Thoracic aorta (tissue), 2 donors: ENCODE results near the gene LPIN1. TPM values are rescaled to one million over a fixed set of nuclear protein-coding genes. Genes with fewer than 3 reads are reported as not detected.
"Not testable (repeated sequence)": the region's sequence is repeated elsewhere in the genome, so short reads cannot be mapped to it uniquely, and the experiment has no call there.

Experiments used
- ATAC-seq: fragments of 150-250 bp; one replicate; pipeline ENCODE4 v1.8.0; 2017; ENCODE audit warnings: low read depth; ENCODE audit not compliant: insufficient number of reproducible peaks, low FRiP score
- DNase-seq: peaks from one replicate; pipeline ENCODE4 v3.0.0-alpha.2; 2020; ENCODE audit warnings: low spot score
- H3K27ac ChIP-seq, 2 donors: fragments of 200-600 bp; sonication (generic); 1 replicate in 1 of 2; 2 replicates in 1 of 2; pipeline ENCODE4 v1.5.1; 2016; ENCODE audit warnings: mild to moderate bottlenecking in 2 of 2, moderate library complexity in 2 of 2
- H3K27me3 ChIP-seq: fragments of 200-600 bp; sonication (generic); replicated peaks from 2 replicates; pipeline ENCODE4 v1.6.0; 2016; ENCODE audit warnings: mild to moderate bottlenecking; ENCODE audit not compliant: insufficient read depth
- H3K36me3 ChIP-seq: fragments of 200-600 bp; sonication (generic); one replicate; pipeline ENCODE4 v1.5.1; 2016
- H3K4me1 ChIP-seq, 2 donors: fragments of 200-600 bp; sonication (generic); 1 replicate in 1 of 2; 2 replicates in 1 of 2; pipeline versions ENCODE4 v1.5.1 to v1.6.0; 2016; ENCODE audit warnings: low read depth in 2 of 2, mild to moderate bottlenecking in 1 of 2; ENCODE audit not compliant: control insufficient read depth in 1 of 2
- H3K4me3 ChIP-seq: fragments of 200-600 bp; sonication (generic); 2 replicates; pipeline ENCODE4 v1.5.1; 2016; ENCODE audit warnings: mild to moderate bottlenecking
- H3K9me3 ChIP-seq: fragments of 200-600 bp; sonication (generic); 2 replicates; pipeline ENCODE4 v1.5.1; 2016
- total RNA-seq, 2 donors: library from RNA; depleted of rRNA; stranded (reverse); fragments of >200 nt; gene quantifications; one replicate each; pipeline versions ENCODE4 v1.1.0 to v1.2.3, GENCODE V29; 2016
- TF ChIP-seq, protein P1 (sequence below): fragments of 200-600 bp; sonication (generic); IDR thresholded peaks from one replicate; pipeline ENCODE4 v1.5.1; 2019; ENCODE audit warnings: antibody characterized with exemption

The LPIN1 gene
- total RNA-seq, 2 donors from 2014 or later: 24.5 to 55.8 TPM

DNA sequence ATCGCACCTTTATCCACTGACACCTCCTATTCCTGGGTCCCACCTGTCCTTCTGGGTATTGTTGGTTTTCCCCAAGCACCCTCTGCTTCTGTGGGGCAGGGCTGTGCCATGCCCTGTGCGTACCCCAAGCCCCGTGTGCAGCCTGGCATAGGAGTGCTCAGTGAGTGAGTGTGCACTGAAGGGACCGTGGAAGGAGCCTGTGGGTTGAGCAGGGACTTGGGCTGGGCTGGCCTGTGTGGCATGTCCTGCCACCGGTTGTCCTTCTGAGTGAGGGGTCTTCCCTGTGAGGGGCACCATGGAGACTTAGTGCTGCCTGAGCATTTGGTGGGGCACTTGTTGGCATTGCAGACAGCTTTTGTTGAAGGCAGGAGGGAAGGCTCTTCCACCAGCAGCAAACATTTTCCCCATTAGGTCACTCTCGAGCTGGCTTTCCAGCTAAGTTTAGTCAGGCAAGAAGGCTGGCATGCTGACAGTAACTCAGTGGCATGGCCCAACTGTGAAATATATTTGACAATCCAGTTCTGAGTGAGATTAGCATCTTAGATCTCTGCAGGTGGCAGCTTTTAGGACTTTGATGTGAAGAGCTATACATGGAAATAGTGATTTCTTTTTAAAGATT lies 64.7 kb downstream of the LPIN1 start:
- Histone ChIP-seq H3K27ac (peak overlapping the region in 1 of 2 donors; percentile 15), H3K36me3 (peaks cover 20% of the 10 kb centered on the region), H3K4me1 (peaks cover 4 to 30% of the 10 kb centered on the region in 2 donors), H3K4me3 (no peak overlapping the region), H3K9me3 (no peaks in the 10 kb centered on the region), H3K27me3 (no peaks in the 10 kb centered on the region)
- ATAC-seq (peak; percentile 35), DNase-seq (no peak)
- TF ChIP-seq, protein P1, sequence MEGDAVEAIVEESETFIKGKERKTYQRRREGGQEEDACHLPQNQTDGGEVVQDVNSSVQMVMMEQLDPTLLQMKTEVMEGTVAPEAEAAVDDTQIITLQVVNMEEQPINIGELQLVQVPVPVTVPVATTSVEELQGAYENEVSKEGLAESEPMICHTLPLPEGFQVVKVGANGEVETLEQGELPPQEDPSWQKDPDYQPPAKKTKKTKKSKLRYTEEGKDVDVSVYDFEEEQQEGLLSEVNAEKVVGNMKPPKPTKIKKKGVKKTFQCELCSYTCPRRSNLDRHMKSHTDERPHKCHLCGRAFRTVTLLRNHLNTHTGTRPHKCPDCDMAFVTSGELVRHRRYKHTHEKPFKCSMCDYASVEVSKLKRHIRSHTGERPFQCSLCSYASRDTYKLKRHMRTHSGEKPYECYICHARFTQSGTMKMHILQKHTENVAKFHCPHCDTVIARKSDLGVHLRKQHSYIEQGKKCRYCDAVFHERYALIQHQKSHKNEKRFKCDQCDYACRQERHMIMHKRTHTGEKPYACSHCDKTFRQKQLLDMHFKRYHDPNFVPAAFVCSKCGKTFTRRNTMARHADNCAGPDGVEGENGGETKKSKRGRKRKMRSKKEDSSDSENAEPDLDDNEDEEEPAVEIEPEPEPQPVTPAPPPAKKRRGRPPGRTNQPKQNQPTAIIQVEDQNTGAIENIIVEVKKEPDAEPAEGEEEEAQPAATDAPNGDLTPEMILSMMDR: no peak

- H3K4me3 ChIP-seq: no peak overlapping the region
- no peaks in the 10 kb centered on the region for H3K9me3 ChIP-seq
- TF ChIP-seq, protein P1: no peak
- H3K27me3 ChIP-seq: no peaks in the 10 kb centered on the region
- no peak for ATAC-seq
- H3K36me3 ChIP-seq: peaks cover 18% of the 10 kb centered on the region
- H3K4me1 ChIP-seq: peaks cover 4 to 21% of the 10 kb centered on the region in 2 donors
- no peak for DNase-seq
- H3K27ac ChIP-seq: no peak overlapping the region
Observed at GRCh38 chr2:11812466-11813248, 66.2 kb downstream of the LPIN1 start.

GRCh38 chr2:11813345-11813744 lies 66.9 kb downstream of the LPIN1 start:
- not testable (repeated sequence) for DNase-seq, H3K4me3 ChIP-seq, H3K27ac ChIP-seq, H3K9me3 ChIP-seq, ATAC-seq, H3K27me3 ChIP-seq
- peaks cover 12% of the 10 kb centered on the region for H3K36me3 ChIP-seq
- peaks cover 4 to 17% of the 10 kb centered on the region in 2 donors for H3K4me1 ChIP-seq

DNA sequence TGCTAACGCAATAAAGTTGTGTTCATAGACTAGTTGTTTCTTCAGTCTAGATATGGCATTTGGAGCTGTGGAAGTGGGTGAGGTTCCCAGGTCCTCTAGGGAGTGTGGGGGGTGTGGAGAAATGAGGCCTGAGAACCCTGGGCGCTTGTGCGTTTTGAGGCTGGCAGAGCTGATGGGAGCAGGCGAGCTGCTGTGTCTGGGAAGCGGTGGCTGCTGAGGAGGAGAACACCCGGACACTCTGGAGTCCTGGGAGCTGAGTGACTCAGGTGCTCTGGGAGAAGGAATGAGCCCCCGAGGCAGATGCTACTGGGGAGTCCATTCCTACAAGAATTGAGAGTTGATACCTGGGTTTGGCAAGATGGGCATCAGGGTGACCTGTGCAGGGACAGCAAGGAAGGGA lies 67.5 kb downstream of the LPIN1 start:
- Histone ChIP-seq H3K9me3 (no peaks in the 10 kb centered on the region), H3K27ac (no peak overlapping the region), H3K4me1 (peaks cover 4 to 17% of the 10 kb centered on the region in 2 donors), H3K36me3 (peaks cover 12% of the 10 kb centered on the region), H3K4me3 (no peak overlapping the region), H3K27me3 (no peaks in the 10 kb centered on the region)
- no peak for DNase-seq
- no peak for ATAC-seq
- TF ChIP-seq, protein P1: no peak

GRCh38 chr2:11814979-11815510 lies 68.6 kb downstream of the LPIN1 start:
- no peaks in the 10 kb centered on the region for H3K27me3 ChIP-seq
- H3K9me3 ChIP-seq: no peaks in the 10 kb centered on the region
- no peak overlapping the region for H3K27ac ChIP-seq
- peaks cover 4 to 17% of the 10 kb centered on the region in 2 donors for H3K4me1 ChIP-seq
- TF ChIP-seq, protein P1: no peak
- no peak overlapping the region for H3K4me3 ChIP-seq
- no peak for ATAC-seq
- H3K36me3 ChIP-seq: peaks cover 12% of the 10 kb centered on the region
- no peak for DNase-seq

- peaks cover 12% of the 10 kb centered on the region for H3K36me3 ChIP-seq
- not testable (repeated sequence) for H3K27me3 ChIP-seq, H3K27ac ChIP-seq, H3K4me3 ChIP-seq, ATAC-seq, H3K9me3 ChIP-seq, DNase-seq, H3K4me1 ChIP-seq
Observed at GRCh38 chr2:11816935-11817334, 70.5 kb downstream of the LPIN1 start.
